GM23338 (cell line): ENCODE data around the gene KLK10. TPM values are rescaled to one million over a fixed set of nuclear protein-coding genes. Genes with fewer than 3 reads are reported as not detected.
A peak's percentile ranks its signal among the peaks of the same experiment; 100 is the strongest.

Experiments used
- ATAC-seq: fragments of 200-7000 bp; cut with Tn5 transposase; 3 replicates; pipeline ENCODE4 v1.9.1; 2020
- DNase-seq: peaks from one replicate; pipeline ENCODE4 v3.0.0-alpha.2; 2015; ENCODE audit warnings: low spot score
- H2AFZ ChIP-seq: fragments of 200-600 bp; sonication (generic); 2 replicates; pipeline ENCODE4 v1.8.0; 2016; ENCODE audit warnings: antibody characterized with exemption, mild to moderate bottlenecking, moderate library complexity
- H3F3A ChIP-seq: fragments of 200-600 bp; sonication (generic); replicated peaks from 2 replicates; pipeline ENCODE4 v1.8.0; 2017; ENCODE audit warnings: antibody characterized with exemption, mixed run types, low read depth
- H3K27ac ChIP-seq: fragments of 200-600 bp; sonication (generic); 2 replicates; pipeline ENCODE4 v1.6.1; 2016; ENCODE audit warnings: low read depth
- H3K27me3 ChIP-seq: fragments of 200-600 bp; sonication (generic); 2 replicates; pipeline ENCODE4 v1.8.0; 2016; ENCODE audit warnings: mild to moderate bottlenecking, mixed run types, moderate library complexity; ENCODE audit not compliant: insufficient read depth
- H3K36me3 ChIP-seq: fragments of 200-600 bp; sonication (generic); 2 replicates; pipeline ENCODE4 v1.8.0; 2016; ENCODE audit warnings: mild to moderate bottlenecking; ENCODE audit not compliant: insufficient read depth
- H3K4me1 ChIP-seq: fragments of 200-600 bp; sonication (generic); 2 replicates; pipeline ENCODE4 v1.8.0; 2016; ENCODE audit warnings: mild to moderate bottlenecking, moderate library complexity; ENCODE audit not compliant: insufficient read depth
- H3K4me2 ChIP-seq: fragments of 200-600 bp; sonication (generic); 2 replicates; pipeline ENCODE4 v1.7.1; 2017; ENCODE audit warnings: mixed run types
- H3K4me3 ChIP-seq: fragments of 200-600 bp; sonication (generic); 2 replicates; pipeline ENCODE4 v1.6.1; 2016; ENCODE audit warnings: mixed run types
- H3K79me2 ChIP-seq: fragments of 200-600 bp; sonication (generic); replicated peaks from 2 replicates; pipeline ENCODE4 v1.8.0; 2017; ENCODE audit warnings: mild to moderate bottlenecking; ENCODE audit not compliant: insufficient read depth
- H3K9me2 ChIP-seq: fragments of 200-600 bp; sonication (generic); 2 replicates; pipeline ENCODE4 v1.8.0; 2017; ENCODE audit not compliant: insufficient read depth
- H4K20me1 ChIP-seq: fragments of 200-600 bp; sonication (generic); replicated peaks from 2 replicates; pipeline ENCODE4 v1.8.0; 2017; ENCODE audit warnings: mild to moderate bottlenecking; ENCODE audit not compliant: insufficient read depth
- H3K27ac Mint-ChIP-seq: 2 replicates; pipeline ENCODE4 v1.8.0; 2020; ENCODE audit warnings: inconsistent platforms, mild to moderate bottlenecking, moderate library complexity, mixed read lengths
- H3K27me3 Mint-ChIP-seq: 3 replicates; pipeline ENCODE4 v1.8.0; 2022; ENCODE audit warnings: low read depth, mild to moderate bottlenecking, moderate library complexity, mixed read lengths, inconsistent platforms; ENCODE audit not compliant: insufficient read depth, poor library complexity
- H3K36me3 Mint-ChIP-seq: 3 replicates; pipeline ENCODE4 v1.8.0; 2021; ENCODE audit warnings: low read depth, mild to moderate bottlenecking, inconsistent platforms, moderate library complexity, mixed read lengths
- H3K4me1 Mint-ChIP-seq: 3 replicates; pipeline ENCODE4 v1.8.0; 2020; ENCODE audit warnings: mild to moderate bottlenecking, inconsistent platforms, mixed read lengths
- H3K4me3 Mint-ChIP-seq: 3 replicates; pipeline ENCODE4 v1.8.0; 2021; ENCODE audit warnings: moderate library complexity, mild to moderate bottlenecking, inconsistent platforms, mixed read lengths
- H3K9me3 Mint-ChIP-seq: 3 replicates; pipeline ENCODE4 v1.8.0; 2020; ENCODE audit warnings: moderate library complexity, mild to moderate bottlenecking, inconsistent platforms, mixed read lengths
- CREB1 ChIP-seq: fragments of 250-450 bp; sonication (Bioruptor Pico); IDR thresholded peaks from 2 replicates; pipeline ENCODE4 v1.5.0; 2020; ENCODE audit warnings: low read depth, mild to moderate bottlenecking, moderate library complexity
- ETS1 ChIP-seq: IDR thresholded peaks from 2 replicates; pipeline ENCODE4 v1.6.1; 2016; ENCODE audit warnings: antibody characterized with exemption
- EZH2 ChIP-seq: fragments of 200-600 bp; sonication (generic); IDR thresholded peaks from one replicate; pipeline ENCODE4 v1.8.0; 2017; ENCODE audit warnings: antibody characterized with exemption, mild to moderate bottlenecking, low read depth; ENCODE audit not compliant: unreplicated experiment
- EZH2phosphoT487 ChIP-seq: fragments of 200-600 bp; sonication (generic); IDR thresholded peaks from one replicate; pipeline ENCODE4 v1.8.1; 2018; ENCODE audit warnings: antibody characterized with exemption; ENCODE audit not compliant: unreplicated experiment
- JUNB ChIP-seq: IDR thresholded peaks from one replicate; pipeline ENCODE4 v1.6.1; 2016; ENCODE audit warnings: antibody characterized with exemption; ENCODE audit not compliant: unreplicated experiment
- NANOG ChIP-seq: IDR thresholded peaks from 2 replicates; pipeline ENCODE4 v1.6.1; 2016; ENCODE audit warnings: antibody characterized with exemption, borderline replicate concordance
- POLR2AphosphoS5 ChIP-seq: IDR thresholded peaks from 2 replicates; pipeline ENCODE4 v1.6.1; 2016; ENCODE audit warnings: antibody characterized with exemption, low read depth
- REST ChIP-seq: IDR thresholded peaks from one replicate; pipeline ENCODE4 v1.6.1; 2018; ENCODE audit warnings: antibody characterized with exemption; ENCODE audit not compliant: unreplicated experiment
- STAT1 ChIP-seq: IDR thresholded peaks from one replicate; pipeline ENCODE4 v1.6.1; 2016; ENCODE audit warnings: antibody characterized with exemption; ENCODE audit not compliant: unreplicated experiment
- ZNF114 ChIP-seq: fragments of 250-450 bp; sonication (Bioruptor Pico); IDR thresholded peaks from 2 replicates; pipeline ENCODE4 v1.5.0; 2020; ENCODE audit warnings: mild to moderate bottlenecking, moderate library complexity
- ZNF331 ChIP-seq: fragments of 250-450 bp; sonication (Bioruptor Pico); IDR thresholded peaks from 2 replicates; pipeline ENCODE4 v1.5.0; 2020; ENCODE audit warnings: low read depth, mild to moderate bottlenecking, moderate library complexity
- polyA plus RNA-seq: library from polyadenylated mRNA; unstranded; fragments of >200 nt; fragmentation: Nextera tagmentation; extraction: Ambion mirVana; gene quantifications from 2 replicates; pipeline ENCODE4 v1.2.1, GENCODE V29; 2016
- total RNA-seq: library from RNA; depleted of rRNA; stranded (reverse); fragments of >200 nt; shearing (Covaris generic); gene quantifications from 2 replicates; pipeline ENCODE4 v1.2.3, GENCODE V29; 2014
- TF ChIP-seq, protein P1 (sequence below), 2 experiments: fragments of 200-600 bp in 1 of 2; sonication (generic) in 1 of 2; conservative IDR thresholded peaks; 2 replicates each; pipeline versions ENCODE4 v1.5.1 to v1.6.1; 2016 to 2017; ENCODE audit warnings: antibody characterized with exemption in 2 of 2, low read depth in 2 of 2, mild to moderate bottlenecking in 2 of 2, moderate library complexity in 1 of 2

KLK10 gene
- total and polyA plus RNA-seq, 2 experiments from 2014 or later = 6.1 to 6.6 TPM

- no peak for TF ChIP-seq NANOG
- TF ChIP-seq POLR2AphosphoS5 = no peak
- TF ChIP-seq JUNB = no peak
- TF ChIP-seq CREB1 (CRISPR knock-in tag) = no peak
Observed at GRCh38 chr19:51031880-51032225, 12.3 kb upstream of the KLK10 start (continued).

GRCh38 chr19:51031220-51031879 is 11.8 kb upstream of the KLK10 start:
- no peak overlapping the region for H3K27ac Mint-ChIP-seq

More at GRCh38 chr19:51031220-51031879, 11.8 kb upstream of the KLK10 start:
- no peak overlapping the region for H3K4me3 ChIP-seq
- 0 out of 2 replicates have a peak overlapping the region, but pooled peaks have one; percentile 10 for H2AFZ ChIP-seq
- peaks cover 3% of the 10 kb centered on the region; the same call in 1 of the 3 replicates for H3K36me3 Mint-ChIP-seq
- DNase-seq (no peak), ATAC-seq (no peak)
- H3K4me3 Mint-ChIP-seq = no peak overlapping the region; the same call in 2 of the 3 replicates
- H3K27me3 Mint-ChIP-seq = peaks cover 18% of the 10 kb centered on the region
- H3K4me1 ChIP-seq = peaks cover 5% of the 10 kb centered on the region
- no peaks in the 10 kb centered on the region; the same call in 2 of the 3 replicates for H3K9me3 Mint-ChIP-seq
- H3K79me2 ChIP-seq = no peaks in the 10 kb centered on the region
- H3K9me2 ChIP-seq = peaks cover 7% of the 10 kb centered on the region; the same call in 1 of the 2 replicates
- H3F3A ChIP-seq = no peaks in the 10 kb centered on the region
- no peak overlapping the region for H3K27ac ChIP-seq
- H3K27me3 ChIP-seq = no peaks in the 10 kb centered on the region
- no peaks in the 10 kb centered on the region for H3K36me3 ChIP-seq
- H3K4me1 Mint-ChIP-seq = peaks cover 29% of the 10 kb centered on the region
- H4K20me1 ChIP-seq = no peaks in the 10 kb centered on the region
- no peak for TF ChIP-seq ETS1
- TF ChIP-seq JUNB = no peak
- TF ChIP-seq POLR2AphosphoS5 = no peak
- no peak for TF ChIP-seq NANOG
- no peak for TF ChIP-seq EZH2phosphoT487
- TF ChIP-seq STAT1 = no peak
- TF ChIP-seq ZNF114 = no peak
- no peak for TF ChIP-seq ZNF331 (CRISPR knock-in tag)
- no peak for TF ChIP-seq CREB1 (CRISPR knock-in tag)
- TF ChIP-seq, protein P1, sequence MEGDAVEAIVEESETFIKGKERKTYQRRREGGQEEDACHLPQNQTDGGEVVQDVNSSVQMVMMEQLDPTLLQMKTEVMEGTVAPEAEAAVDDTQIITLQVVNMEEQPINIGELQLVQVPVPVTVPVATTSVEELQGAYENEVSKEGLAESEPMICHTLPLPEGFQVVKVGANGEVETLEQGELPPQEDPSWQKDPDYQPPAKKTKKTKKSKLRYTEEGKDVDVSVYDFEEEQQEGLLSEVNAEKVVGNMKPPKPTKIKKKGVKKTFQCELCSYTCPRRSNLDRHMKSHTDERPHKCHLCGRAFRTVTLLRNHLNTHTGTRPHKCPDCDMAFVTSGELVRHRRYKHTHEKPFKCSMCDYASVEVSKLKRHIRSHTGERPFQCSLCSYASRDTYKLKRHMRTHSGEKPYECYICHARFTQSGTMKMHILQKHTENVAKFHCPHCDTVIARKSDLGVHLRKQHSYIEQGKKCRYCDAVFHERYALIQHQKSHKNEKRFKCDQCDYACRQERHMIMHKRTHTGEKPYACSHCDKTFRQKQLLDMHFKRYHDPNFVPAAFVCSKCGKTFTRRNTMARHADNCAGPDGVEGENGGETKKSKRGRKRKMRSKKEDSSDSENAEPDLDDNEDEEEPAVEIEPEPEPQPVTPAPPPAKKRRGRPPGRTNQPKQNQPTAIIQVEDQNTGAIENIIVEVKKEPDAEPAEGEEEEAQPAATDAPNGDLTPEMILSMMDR (conservative IDR thresholded peaks at IDR 0.05; ENCODE audit: low read depth in 2 of 2) = no peak
- no peak for TF ChIP-seq EZH2
- no peak for TF ChIP-seq REST
- H3K4me2 ChIP-seq = no peak overlapping the region
